Posterior vena cava (tissue), 2 donors: ENCODE data around the gene CLSTN1. TPM values are rescaled to one million over a fixed set of nuclear protein-coding genes. Genes with fewer than 3 reads are reported as not detected.

Experiments
- DNase-seq: peaks from one replicate; pipeline ENCODE4 v3.0.0-alpha.2; 2020; ENCODE audit warnings: low spot score
- intact Hi-C, 2 donors: fragments of 100-400 bp; cut with DNase I; formaldehyde crosslinking; loops; one replicate each; pipeline versions ENCODE4 v1.14.1 to v1.14.2; 2022 to 2023
- long read RNA-seq, 2 donors: library from polyadenylated mRNA; unstranded; transcript quantifications; one replicate each; pipeline ENCODE4 v2.0.0, GENCODE V29; 2020 to 2021
- total RNA-seq, 2 donors: library from RNA; stranded (reverse); fragmentation: NEBNext Ultra II Directional; extraction: Animal tissue kit (Norgen Biotek cat#: 25700); gene quantifications; one replicate each; pipeline ENCODE4 v1.2.1, GENCODE V29; 2021
- donor health status: DM: yes; HTN: yes; CAD: no.
- donor health status: DM: yes; HTN: yes; CAD: no.

The CLSTN1 gene
- 10 to 100 TPM; 59.8 to 77.9 TPM for total RNA-seq
- long read RNA-seq, donor 1, full-length matches to known transcripts = 9 of 45 reads
- long read RNA-seq, donor 1, partial matches to known transcripts = 33 of 45 reads
- long read RNA-seq, donor 1, other reads (novel, unspliced or antisense) = 3 of 45 reads
- long read RNA-seq, donor 2, partial matches to known transcripts = 47 of 47 reads
- long read RNA-seq, donor 2, other reads (novel, unspliced or antisense) = 0 of 47 reads

GRCh38 chr1:9823943-9824701 is at the start of gene CLSTN1:
TSS of gene CLSTN1 (minus strand) at chr1:9823965. CDS start at chr1:9823733, 232 bp downstream.
- intact Hi-C loops = no loop called here
- DNase-seq = peak; percentile 96

GRCh38 chr1:9873385-9873784 is 49.6 kb upstream of the CLSTN1 start:
- DNase-seq = no peak
- intact Hi-C loops = loop anchor here in 1 of 2 donors (10.0 kb wide), 1 partner anchor 51 kb away; no protein-coding TSS in a partner anchor

- intact Hi-C loops = loop anchor here in 1 of 2 donors (10.0 kb wide), 1 partner anchor 52 kb away; no protein-coding TSS in a partner anchor
- no peak for DNase-seq
Observed at GRCh38 chr1:9872430-9873165, 48.8 kb upstream of the CLSTN1 start.

- no peak for DNase-seq
- intact Hi-C loops = loop anchor here in 1 of 2 donors (10.0 kb wide), 1 partner anchor 53 kb away; no protein-coding TSS in a partner anchor
Observed at GRCh38 chr1:9871707-9872425, 48.1 kb upstream of the CLSTN1 start.

- DNase-seq = no peak
- intact Hi-C loops = loop anchor here in 1 of 2 donors (10.0 kb wide), 1 partner anchor 54 kb away; no protein-coding TSS in a partner anchor
Observed at GRCh38 chr1:9871021-9871420, 47.3 kb upstream of the CLSTN1 start.

GRCh38 chr1:9870572-9870971 is 46.8 kb upstream of the CLSTN1 start:
- no peak for DNase-seq
- intact Hi-C loops = loop anchor here in 1 of 2 donors (10.0 kb wide), 1 partner anchor 54 kb away; no protein-coding TSS in a partner anchor

- intact Hi-C loops = loop anchor here (5.0 to 10.0 kb wide), 4 partner anchors 55 to 145 kb away; no protein-coding TSS in a partner anchor
- DNase-seq = no peak
Observed at GRCh38 chr1:9869831-9870251, 46.1 kb upstream of the CLSTN1 start.

GRCh38 chr1:9868244-9868590 is 44.5 kb upstream of the CLSTN1 start:
- intact Hi-C loops = loop anchor here (5.0 to 10.0 kb wide), 3 partner anchors 81 to 143 kb away; no protein-coding TSS in a partner anchor
- no peak for DNase-seq

- intact Hi-C loops = loop anchor here (2.0 to 10.0 kb wide), 4 partner anchors 80 to 239 kb away; no protein-coding TSS in a partner anchor
- DNase-seq = peak; percentile 95
Observed at GRCh38 chr1:9867408-9868243, 43.9 kb upstream of the CLSTN1 start.

- intact Hi-C loops = loop anchor here (2.0 to 10.0 kb wide), 4 partner anchors 80 to 238 kb away; no protein-coding TSS in a partner anchor
- DNase-seq = no peak
Observed at GRCh38 chr1:9866836-9867235, 43.1 kb upstream of the CLSTN1 start.

GRCh38 chr1:9865724-9866123 is 42.0 kb upstream of the CLSTN1 start:
- DNase-seq = no peak
- intact Hi-C loops = loop anchor here (2.0 to 10.0 kb wide), 4 partner anchors 78 to 237 kb away; no protein-coding TSS in a partner anchor

- DNase-seq = no peak
- intact Hi-C loops = loop anchor here (10.0 kb wide), 2 partner anchors 79 to 139 kb away; no protein-coding TSS in a partner anchor
Observed at GRCh38 chr1:9863371-9863770, 39.6 kb upstream of the CLSTN1 start.

GRCh38 chr1:9861360-9861759 is 37.6 kb upstream of the CLSTN1 start:
- intact Hi-C loops = loop anchor here (10.0 kb wide), 2 partner anchors 77 to 137 kb away; no protein-coding TSS in a partner anchor
- DNase-seq = no peak

- intact Hi-C loops = loop anchor here (10.0 kb wide), 2 partner anchors 76 to 136 kb away; no protein-coding TSS in a partner anchor
- no peak for DNase-seq
Observed at GRCh38 chr1:9860887-9861286, 37.1 kb upstream of the CLSTN1 start.

- intact Hi-C loops = loop anchor here (10.0 kb wide), 2 partner anchors 75 to 135 kb away; no protein-coding TSS in a partner anchor
Observed at GRCh38 chr1:9859281-9860014, 35.7 kb upstream of the CLSTN1 start.

GRCh38 chr1:9858293-9859035 is 34.7 kb upstream of the CLSTN1 start:
- no peak for DNase-seq
- intact Hi-C loops = no loop called here

More at GRCh38 chr1:9859281-9860014, 35.7 kb upstream of the CLSTN1 start:
- DNase-seq = no peak
